DMS53 treated with DMSO at 0.1 percent for 48 hours (cell line): ENCODE measurements around the gene DIPK1A.

ENCODE experiments used
- DNase-seq: peaks from one replicate; lab custom pipeline; 2025; ENCODE audit not compliant: unreplicated experiment; lab: John Stamatoyannopoulos, UW

DIPK1A gene

DNA sequence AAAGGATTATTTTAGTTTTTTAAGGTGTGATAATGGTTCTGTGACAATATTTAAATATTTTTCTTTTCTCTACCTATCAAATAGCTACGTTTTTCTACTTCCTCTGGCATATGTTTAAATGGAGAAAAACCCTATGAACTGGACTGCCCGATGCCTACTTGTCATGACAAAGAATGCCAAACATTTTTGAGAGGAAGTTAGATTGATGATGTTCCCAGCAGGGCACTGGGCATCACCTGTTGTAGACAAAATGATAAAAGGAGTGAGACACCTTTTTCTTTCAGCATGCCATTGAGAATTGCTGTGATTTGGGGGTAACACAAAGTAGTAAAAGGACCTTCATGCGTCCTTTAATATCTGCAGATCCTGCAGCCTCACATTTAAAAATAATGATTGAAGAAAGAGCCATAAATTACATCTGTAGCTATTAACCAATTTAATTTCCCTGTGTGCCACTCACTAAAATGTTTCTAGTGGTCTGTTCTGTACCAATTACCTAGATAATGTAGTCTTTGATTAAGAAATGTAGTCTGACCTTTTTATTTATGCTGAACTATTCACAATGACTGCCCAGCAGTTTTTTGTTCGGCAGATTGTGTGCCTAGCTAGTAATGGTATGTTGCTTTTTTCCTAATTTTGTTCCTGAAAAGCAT, 81.8 kb downstream of the DIPK1A start:
- DNase-seq: no peak

DNA sequence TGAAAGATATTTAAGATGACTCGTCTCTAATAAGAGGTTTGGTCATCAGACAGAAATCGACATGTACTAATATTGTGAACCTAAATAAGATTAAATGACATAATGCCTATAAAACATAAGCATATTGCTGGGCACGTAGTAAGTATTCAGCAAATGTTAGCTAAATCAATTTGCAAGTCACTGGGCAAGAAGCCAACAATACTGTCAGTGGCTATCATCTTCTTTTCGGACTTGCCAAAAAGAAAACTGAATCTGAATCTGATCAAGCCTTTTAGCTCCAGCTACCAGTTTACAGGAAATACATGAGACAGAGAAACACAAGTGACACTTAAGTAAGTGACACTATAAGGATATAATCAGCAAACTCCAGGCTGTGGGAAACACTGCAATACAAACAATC, 83.5 kb downstream of the DIPK1A start:
- DNase-seq: peak; percentile 46

DNA sequence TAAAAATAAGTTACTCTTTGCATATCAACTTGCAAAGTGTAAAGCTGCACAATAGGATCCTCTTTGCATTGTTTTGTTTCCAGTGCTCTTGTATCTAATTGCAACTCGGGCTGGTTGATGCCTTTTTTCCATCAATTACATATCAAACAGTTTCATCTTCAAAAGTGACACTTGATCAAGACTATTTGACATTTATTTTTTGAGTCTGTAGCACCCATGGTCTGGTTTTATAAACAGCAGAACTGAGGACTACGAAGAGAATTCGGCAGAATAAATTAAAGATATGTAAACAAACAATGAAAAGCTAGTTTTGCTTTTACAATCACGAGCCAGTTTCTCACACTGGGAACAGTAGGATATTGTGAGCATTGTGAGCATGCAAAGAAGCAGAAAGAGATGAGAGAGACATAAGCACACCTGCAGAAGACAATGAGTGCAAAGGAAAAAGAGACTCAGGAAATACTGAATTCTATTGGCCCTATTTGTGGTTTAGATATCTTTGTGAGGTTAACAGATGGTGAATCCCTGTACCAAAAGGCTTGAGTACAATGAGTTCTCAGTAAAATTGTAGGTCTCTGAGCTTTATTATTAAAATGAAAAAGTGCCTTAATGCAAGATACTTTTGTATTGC, 84.1 kb downstream of the DIPK1A start:
- DNase-seq: peak; percentile 43

DNA sequence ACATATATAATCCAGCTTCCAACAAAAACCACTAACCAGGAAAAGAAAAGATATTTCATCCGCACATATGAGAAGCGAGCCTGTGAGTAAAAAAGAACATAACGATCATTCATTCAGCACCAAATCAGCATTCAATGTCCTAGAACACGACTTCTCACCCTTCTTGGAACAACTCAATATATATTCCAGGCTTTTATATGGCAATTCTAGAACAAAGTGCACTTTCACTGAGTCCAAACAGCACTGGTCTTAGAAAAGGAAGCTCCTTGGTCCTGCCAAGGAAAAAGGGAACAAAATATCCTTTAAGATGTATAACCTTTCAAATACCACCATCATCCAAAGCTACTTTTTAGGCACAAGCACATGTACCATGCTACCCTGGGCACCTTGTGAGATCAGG, 84.9 kb downstream of the DIPK1A start:
- DNase-seq: no peak

DNA sequence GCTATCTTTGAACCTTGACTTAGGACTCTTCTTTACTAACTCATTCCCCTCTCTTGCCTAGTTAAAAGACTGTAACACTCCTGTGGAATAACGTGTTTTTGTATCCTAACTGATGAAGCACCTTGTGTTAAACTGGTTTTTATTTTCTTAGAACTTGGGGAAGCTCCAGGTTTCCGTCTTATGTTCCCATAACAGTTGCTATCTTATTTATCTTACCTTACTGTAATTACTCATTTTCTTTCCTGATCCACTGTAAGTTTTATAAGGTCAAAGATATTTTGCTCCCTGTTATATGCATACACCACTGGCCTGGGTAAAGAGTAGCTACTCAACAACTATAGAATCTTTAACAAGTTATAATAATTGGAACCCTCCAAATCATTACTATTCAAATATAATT, 86.3 kb downstream of the DIPK1A start:
- no peak for DNase-seq

DNA sequence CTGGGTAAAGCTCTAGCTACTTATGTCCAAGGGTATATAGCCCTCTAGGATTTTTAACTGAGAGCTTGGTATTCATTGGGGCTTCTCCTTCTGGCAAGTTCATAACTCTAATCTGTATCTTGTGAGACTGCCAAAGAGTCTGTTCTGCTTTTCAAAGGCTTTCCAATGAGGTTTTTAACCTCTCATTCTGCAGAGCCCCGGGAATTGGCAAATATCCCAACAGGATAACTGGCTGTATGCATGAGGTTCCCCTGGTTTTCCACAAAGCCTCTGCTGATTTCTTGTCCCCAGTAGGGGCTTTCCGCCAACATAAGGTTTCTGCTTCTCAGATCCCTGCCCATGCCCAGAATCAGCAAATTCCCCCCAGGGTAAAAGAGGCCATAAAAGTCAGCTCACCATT, 88.5 kb downstream of the DIPK1A start:
- DNase-seq: no peak

DNA sequence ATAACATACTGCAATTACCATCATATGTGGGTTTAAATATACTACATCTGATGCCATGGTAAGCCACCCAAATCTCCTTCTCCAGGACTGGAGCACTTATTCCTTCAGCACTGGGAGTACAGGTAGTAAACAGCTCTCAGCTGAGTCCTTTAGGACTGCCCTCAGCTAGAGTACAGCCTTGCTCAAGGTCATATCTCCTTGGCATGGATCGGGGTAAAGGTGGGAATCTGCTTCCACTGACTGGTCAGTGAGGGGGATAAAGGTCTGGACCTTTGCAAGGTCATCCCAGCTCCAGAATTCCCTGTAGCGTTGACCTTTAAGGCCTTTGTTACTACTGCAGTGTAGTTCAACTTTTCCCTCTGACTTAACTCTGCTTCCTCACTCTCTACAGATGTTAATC, 90.7 kb downstream of the DIPK1A start:
- no peak for DNase-seq

DNA sequence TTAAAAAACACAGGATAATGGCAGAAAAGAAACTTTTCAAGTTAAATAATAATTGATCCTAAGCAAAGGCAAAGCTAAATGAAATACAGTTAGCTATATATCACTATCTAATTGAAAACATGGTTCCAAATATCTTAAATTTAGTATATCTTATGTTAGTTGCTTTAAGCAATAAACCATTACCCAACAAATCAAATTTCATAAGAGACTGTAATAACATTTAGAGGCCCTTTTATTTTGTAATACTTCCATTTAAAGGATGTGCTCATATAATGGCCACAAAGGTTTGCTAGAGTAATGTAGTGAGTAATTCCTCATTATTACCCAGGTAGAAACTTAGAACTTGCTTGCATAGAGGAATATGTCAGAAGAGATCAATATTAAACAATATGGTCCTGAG, 97.1 kb downstream of the DIPK1A start:
- no peak for DNase-seq

DNA sequence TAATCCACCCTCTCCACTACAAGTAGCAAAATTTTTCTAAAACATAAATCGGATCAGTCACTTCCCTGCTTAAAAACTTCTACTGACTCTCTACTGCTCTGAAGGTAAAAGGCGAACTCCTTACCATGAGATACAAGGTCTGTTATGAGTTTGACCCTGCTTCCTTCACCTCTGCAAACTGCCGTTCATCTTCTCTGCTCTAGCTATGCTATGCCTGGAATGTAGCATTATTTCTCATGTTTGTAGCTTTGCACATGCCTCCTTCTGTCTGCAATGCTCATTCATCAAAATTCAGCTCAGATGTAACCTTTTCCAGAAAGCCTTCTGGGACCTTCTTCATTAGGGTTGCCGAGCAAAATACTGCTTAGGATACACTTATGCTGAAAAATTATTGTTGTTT, 98.7 kb downstream of the DIPK1A start:
- no peak for DNase-seq

DNA sequence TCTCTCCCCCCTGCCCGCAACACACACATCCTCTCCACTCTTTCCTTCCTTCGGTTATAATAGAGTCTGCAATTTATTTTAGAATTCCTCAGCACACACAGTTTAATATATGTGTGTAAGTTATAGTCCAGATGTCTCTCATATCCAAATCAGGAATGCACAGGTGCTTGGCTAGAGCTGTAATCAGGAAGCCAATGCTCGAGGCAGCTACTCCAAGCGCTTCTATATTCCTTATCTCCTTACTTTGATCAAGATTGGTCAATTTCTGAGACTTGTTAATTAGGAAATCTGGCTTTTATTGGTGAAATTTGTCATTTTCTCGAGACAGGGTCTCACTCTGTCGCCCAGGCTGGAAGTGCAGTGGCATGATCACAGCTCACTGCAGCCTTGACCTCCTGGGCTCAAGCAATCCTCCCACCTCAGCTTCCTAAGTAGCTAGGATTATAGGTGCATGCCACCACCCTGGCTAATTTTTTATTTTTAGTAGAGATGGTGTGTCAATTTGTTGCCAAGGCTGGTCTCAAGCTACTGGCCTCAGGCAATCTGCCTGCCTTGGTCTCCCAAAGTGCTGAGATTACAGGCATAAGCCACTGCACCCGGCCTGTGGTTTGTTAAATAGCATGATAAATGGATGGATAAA, 101.7 kb downstream of the DIPK1A start:
- DNase-seq: peak; percentile 84

DNA sequence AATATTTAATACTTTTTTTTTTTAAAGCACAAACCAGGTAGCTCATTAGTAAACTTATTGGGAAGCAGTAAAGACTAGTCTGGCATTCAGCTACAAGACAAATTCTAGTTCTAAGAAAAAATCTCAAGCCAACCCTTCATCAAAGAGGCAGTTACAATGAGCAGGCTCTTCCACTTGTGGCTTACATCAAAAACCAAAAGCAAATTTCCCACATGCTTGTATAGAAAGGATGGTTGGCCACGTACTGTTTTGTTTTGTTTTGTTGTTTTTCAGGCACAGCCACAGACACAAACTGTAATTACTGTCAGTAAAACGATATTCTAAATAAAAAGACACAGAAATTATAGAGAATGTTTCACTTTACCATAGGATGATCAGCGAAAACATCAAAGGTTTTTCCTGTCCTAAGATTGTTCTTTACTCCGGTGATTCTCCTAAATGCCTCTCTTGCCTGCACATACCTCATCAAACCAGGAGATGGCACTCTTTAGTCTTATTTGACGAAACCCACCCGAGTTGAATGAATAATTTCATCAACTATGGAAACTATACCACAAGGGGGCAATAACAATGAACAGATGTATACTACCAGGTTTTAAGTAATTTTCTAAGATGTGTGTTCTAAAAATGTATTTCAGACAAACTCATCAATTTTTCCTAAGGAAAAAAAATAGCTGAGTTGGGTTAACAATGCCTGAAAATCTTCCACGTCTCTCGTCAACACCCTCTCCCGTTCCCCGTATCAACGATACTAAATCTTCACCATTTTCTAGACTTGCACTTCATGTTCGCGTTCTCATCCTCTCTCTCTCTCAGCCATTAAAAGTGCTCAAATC, 102.5 kb downstream of the DIPK1A start:
- peak; percentile 98 for DNase-seq

DNA sequence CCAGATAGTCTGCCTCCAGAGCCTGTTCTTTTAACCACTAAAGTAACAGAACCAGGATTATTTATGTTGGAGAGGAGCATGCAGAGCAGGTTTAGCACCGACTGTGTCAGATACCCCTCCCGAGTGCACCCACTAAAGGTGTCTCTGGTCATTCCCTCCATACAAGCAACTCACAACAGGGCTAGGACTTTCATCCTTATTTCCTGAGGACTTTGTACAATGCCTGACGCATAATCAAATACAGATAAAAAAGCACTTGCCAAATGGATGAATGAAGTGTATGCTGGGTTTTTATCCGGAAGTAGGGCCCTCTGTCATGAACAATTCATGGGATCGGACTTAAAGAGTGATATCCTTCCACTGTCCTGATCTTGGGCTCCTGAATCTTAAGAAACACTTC, 103.4 kb downstream of the DIPK1A start:
- no peak for DNase-seq

DNA sequence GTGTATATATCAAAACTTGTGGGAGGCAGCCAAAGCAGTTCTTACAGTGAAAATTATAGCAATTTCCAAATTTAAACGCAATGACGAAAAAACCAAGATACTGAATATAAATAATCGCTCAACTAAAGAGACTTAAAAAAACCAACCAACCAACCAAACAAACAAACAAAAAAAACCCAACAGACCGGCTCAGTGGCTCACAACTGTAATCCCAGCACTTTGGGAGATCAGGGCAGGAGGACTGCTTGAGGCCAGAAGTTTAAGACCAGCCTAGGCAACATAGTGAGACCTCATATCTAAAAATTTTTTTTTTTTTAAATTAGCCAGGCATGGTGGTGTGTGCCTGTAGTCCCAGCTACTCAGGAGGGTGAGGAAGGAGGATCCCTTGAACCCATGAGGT, 106.0 kb downstream of the DIPK1A start:
- no peak for DNase-seq

DNA sequence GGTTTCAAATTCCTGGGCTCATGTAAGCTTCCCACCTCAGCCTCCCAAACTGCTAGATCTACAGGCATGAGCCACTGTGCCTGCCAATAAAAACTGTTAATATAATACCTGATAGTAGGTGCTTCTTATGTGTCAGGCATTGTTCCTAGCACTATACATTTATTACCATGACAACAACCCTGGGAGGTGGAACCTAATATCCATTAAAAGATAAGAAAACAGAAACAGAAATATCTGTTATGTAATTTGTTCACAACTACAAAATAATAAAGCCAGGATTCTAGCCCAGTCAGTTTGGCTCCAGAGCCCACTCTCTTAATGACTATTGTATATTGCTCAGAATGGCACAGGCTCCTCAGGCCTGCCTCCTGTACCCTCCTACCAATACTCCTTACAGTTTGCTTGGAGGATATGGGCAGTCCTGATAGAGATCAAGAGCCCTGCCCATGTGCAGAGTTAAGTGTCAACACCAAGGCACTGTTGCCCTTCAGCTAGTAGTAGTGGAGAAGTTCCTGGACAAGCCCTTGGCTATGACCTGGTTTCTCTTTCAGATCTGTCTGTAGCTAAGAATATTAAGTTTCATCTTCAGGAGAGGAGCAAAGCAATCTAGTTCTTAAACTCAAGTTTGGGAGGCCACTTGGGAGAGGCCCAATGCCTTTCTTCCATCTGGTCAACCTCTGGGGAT, 107.0 kb downstream of the DIPK1A start:
- DNase-seq: no peak

DNA sequence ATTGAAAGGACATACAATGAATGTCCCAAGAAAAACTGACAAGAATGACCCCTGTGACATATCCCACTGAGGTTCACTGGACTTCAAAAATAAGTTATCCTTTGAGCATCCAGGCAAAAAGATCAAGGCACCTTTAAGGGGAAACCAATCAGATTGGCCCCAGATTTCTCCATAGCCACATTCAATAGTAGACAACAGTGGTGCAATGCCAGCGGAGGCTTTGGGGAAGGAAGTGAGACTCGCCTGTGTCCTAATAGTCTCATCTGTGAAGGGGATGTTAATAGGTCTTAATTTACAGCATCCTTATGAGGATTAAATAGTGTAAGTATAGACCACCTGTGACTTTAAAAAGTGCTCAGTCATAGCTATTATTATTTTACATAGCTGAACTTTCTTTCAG, 108.0 kb downstream of the DIPK1A start:
- DNase-seq: no peak

DNA sequence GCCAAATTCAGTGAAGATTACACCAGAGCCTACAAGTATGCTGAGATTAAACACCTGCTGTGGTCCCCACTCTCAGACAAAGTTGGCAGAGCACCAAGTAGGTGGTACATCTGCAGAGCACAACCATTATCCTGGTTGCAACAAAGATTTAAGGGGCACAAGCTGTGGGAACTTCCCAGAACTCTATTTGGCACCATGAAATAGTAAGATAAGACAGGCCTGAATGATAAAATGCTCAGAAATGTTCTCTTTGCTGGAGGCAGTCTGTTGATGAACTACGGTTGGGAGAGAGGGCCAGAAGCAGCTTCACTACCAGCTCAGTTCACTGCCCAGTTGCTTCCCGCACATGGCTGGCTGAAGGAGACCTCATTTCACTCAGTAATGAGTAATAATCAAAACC, 109.5 kb downstream of the DIPK1A start:
- no peak for DNase-seq

DNA sequence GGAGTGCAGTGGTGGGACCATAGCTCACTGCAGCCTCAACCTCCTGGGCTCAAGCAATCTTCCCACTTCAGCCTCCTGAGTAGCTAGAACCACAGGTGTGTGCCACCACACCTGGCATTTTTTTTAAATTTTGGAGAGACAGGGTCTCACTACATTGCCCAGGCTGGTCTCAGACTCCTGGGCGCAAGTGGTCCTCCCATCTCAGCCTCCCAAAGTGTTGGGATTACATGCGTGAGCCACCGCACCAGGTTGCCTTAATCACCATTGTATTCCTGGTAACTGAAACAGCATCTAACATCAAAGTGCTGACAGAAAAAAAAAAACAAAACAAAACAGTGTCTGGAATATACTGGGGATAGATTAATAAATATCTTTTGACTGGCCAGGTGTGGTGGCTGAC, 111.2 kb downstream of the DIPK1A start:
- no peak for DNase-seq

DNA sequence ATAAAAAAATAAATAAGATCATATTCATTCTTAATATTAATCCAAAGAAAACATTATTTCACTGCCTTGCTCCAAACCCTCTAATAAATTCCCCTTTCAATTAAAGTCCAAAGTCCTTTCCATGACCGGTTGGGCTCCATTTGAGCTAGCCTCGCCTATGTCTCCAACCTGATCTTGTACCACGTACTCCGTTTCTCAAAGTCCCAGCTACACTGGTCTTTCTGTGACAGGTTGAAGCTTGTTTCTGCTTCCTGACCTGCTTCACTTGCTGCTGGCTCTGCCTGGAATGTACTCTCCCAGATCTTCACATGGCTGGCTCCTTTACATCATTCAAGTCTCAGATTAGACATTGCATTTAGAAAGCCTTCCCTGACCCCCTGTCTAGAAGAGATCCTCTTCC, 113.1 kb downstream of the DIPK1A start:
- no peak for DNase-seq

DNA sequence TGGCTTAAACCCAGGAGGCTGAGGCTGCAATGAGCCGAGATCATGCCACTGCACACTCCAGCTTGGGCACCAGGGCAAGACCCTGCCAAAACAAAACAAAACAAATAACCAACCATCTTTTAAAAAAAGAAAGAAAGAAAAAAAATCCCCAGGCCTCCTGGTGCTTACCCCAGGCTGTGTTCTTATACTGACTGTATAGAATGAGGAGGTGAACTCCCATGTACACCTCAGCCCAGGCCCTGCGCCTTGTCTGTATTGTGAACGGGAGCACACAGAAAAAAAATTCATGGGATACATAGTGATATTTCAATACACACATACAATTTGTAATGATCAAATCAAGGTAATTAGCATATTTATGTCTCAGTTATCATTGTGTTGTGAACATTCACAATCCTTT, 115.4 kb downstream of the DIPK1A start:
- DNase-seq: no peak

DNA sequence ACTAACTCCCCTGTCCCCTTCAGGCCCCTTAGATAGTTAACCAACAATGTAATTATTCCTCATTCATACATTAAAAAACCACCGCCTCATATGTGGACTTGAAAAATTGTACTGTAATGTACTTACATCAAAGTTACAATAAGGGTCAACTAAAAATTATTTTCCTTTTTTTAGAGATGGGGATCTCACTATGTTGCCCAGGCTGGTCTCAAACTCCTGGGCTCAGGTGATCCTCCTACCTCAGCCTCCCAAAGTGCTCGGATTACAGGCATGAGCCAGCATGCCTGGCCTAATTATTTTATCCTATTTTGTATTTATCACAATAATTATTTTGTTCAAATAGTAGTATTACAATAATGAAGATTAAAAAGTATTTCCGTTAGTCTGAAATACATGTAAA, 116.8 kb downstream of the DIPK1A start:
- no peak for DNase-seq
